GM19193 (cell line): ENCODE results near the gene PIEZO1.

Experiments
- POLR2A ChIP-seq: IDR thresholded peaks from 4 replicates; pipeline ENCODE4 v1.6.1; 2011; ENCODE audit not compliant: insufficient read depth, insufficient read length; ENCODE audit errors: extremely low read depth

PIEZO1 gene

DNA sequence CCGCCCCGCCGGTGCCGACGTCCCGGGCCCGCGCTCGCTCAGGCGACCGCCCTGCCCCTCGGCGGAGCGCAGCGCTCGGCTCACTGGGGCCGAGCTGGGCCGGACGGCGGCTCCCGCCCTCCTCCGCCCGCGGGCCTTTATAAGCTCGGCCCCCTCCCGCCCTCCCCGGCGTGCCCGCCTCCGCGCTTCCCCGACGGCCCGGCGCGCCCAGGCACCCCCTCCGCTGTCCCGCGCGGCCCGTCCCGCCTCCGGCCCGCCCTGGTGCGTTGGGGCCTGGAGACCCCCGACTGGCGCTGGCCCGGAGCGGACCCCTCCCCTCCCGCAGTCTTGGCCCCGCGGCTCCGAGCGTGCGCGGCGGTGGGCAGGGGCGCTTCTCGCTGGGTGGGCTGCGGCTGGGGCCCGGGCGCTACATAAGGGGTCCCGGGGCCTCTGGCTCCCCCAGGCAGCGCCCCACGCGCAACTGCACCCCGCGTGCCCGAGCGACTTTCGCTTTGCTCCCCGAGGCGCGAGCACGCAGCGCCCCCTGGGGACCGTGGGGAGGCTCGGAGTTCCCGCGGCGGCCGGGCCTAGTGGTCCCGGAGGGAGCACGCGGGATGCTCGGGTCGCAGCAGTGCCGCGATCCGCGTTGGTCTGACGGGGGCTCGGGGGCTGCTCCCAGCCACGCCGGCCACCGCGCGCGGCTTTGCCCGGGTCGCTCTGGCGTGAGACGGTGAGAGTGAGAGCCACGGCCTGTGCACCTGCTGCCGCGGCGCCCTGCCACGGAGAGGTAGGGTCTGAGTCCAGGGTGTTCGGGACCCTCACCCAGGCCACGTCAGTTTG, at the start of gene PIEZO1:
TSS of gene PIEZO1 (minus strand) at position 115 of the 819 bp plus-strand sequence. CDS start 256 bp downstream, outside the sequence.
- peak; percentile 75 for TF ChIP-seq POLR2A

DNA sequence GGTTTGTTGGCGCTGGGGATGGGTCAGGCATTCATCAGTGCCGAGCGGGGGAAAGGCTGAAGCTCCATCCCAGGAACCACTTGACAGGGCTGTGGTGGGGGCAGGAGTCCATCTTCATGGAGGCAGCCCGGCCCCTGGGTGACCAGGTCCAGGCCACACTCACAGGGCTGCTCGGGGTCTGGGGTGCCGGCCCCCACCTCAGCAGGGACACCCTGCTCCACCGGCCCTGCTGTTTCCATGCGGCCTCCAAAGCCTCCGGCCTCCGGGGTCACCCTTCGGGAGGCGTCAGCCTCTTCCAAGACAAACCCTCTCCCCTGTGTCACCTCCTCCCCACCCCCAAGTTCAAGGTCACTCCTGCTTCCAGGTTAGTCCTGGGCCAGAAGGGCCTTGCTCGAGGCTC, 49.6 kb upstream of the PIEZO1 start:
- no peak for TF ChIP-seq POLR2A

GRCh38 chr16:88833086-88833485, 48.1 kb upstream of the PIEZO1 start:
- no peak for TF ChIP-seq POLR2A

- no peak for TF ChIP-seq POLR2A
These were observed 46.8 kb upstream of the PIEZO1 start for GRCh38 chr16:88831838-88832237.

- no peak for TF ChIP-seq POLR2A
These were observed 45.8 kb upstream of the PIEZO1 start for GRCh38 chr16:88830783-88831182.

GRCh38 chr16:88830258-88830657, 45.2 kb upstream of the PIEZO1 start:
- no peak for TF ChIP-seq POLR2A

DNA sequence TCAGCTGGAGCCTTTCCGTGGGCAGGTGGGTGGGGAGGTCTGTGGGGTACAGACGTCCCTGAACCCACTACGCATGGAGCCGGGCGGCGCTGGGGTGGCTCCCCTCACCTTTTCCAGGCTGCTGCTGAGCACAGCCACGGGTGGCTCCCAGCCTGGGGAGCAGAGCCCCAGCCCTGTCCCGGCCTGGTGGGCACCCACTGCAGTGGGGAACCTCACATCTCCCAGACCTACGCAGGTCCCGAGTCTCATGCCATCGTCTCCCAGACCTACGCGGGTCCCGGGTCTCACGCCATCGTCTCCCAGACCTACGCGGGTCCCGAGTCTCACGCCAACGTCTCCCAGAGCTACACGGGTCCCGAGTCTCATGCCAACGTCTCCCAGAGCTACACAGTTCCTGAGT, 43.7 kb upstream of the PIEZO1 start:
- no peak for TF ChIP-seq POLR2A

GRCh38 chr16:88827727-88828126, 42.7 kb upstream of the PIEZO1 start:
- no peak for TF ChIP-seq POLR2A

- no peak for TF ChIP-seq POLR2A
These were observed 41.2 kb upstream of the PIEZO1 start for GRCh38 chr16:88826070-88826840.

- no peak for TF ChIP-seq POLR2A
These were observed 40.1 kb upstream of the PIEZO1 start for GRCh38 chr16:88825146-88825545.

GRCh38 chr16:88824256-88825077, 39.4 kb upstream of the PIEZO1 start:
- TF ChIP-seq POLR2A, result no peak

DNA sequence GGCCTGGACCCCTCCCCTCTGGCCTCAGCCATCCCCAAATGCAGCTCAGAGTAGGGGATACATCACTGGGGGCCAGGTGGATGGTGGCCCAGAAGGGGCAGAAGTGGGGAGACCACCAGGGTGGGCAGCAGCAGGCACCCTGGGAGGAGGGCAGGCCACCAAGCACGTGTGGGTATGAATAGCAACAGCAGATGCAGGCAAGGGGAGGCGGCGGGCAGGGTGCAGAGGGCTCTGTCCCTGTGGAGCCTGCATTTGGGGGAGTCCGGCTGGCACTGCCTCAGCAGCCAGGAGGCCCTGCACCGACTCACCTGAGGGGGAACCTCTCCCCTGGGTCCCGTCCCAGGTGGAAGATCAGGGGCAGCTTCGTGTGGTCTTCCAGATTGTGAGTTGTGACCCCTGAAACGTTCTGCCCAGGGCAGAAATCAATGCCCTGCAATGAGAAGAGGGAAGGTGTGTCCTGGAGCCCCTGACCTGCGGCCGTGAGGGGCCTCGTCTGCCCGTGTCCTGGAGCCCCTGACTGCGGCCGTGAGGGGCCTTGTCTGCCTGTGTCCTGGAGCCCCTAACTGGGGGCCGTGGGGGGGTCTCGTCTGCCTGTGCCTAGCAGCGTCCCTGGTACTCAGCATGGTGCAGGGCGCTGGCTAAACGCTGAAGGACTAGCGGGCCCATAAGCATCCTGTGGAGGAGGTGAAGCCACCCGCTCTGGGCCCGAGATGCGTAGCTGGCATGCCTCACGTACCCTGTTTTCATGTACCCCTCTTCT, 37.4 kb upstream of the PIEZO1 start:
- no peak for TF ChIP-seq POLR2A

- TF ChIP-seq POLR2A, result no peak
These were observed 36.3 kb upstream of the PIEZO1 start for GRCh38 chr16:88821168-88821850.

GRCh38 chr16:88820385-88821025, 35.5 kb upstream of the PIEZO1 start:
- TF ChIP-seq POLR2A, result no peak

DNA sequence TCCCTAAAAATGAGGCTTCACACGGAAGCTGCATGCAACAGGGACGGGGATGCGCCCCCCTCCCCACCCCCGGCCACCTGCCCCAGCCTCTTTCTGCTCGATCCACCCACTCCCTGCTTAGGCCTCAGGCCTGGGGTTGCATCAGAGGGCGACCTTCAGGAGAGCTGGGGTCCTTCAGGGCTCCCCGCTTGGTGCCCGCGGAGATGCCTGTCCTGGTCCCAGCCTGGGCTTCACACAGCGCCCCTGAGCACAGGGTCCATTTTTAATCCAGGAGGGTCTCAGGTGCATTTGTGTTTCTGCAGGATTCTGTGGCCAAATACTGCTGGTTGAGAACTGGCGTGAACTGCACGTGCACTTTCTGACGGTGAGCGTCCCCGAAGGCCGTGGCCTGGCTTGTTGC, 34.1 kb upstream of the PIEZO1 start:
- no peak for TF ChIP-seq POLR2A
